WTC11 (cell line): ENCODE measurements around the gene C4BPA. TPM values are rescaled to one million over a fixed set of nuclear protein-coding genes. Genes with fewer than 3 reads are reported as not detected.

Experiments
- ATAC-seq: fragments of 200-7000 bp; cut with Tn5 transposase; 2 replicates; pipeline ENCODE4 v1.10.0; 2021; ENCODE audit warnings: mild to moderate bottlenecking, moderate library complexity
- CTCF ChIA-PET: fragments of 300-600 bp; sonication (Branson Sonifier 250); formaldehyde crosslinking; loops from one replicate; lab custom pipeline; 2021; ENCODE audit warnings: antibody characterized with exemption; lab: Charles Lee
- POLR2A ChIA-PET: fragments of 350-600 bp; sonication (Branson Sonifier 250); formaldehyde crosslinking; loops from one replicate; lab custom pipeline; 2021; ENCODE audit warnings: antibody characterized with exemption; lab: Charles Lee
- DNase-seq: peaks from one replicate; pipeline ENCODE4 v3.0.0; 2021; ENCODE audit warnings: low spot score
- H3K27ac Mint-ChIP-seq: 2 replicates; pipeline ENCODE4 v1.8.0; 2021; ENCODE audit warnings: mixed read lengths
- H3K27me3 Mint-ChIP-seq: 2 replicates; pipeline ENCODE4 v1.8.0; 2021; ENCODE audit warnings: low read depth, mild to moderate bottlenecking, moderate library complexity, mixed read lengths
- H3K36me3 Mint-ChIP-seq: 2 replicates; pipeline ENCODE4 v1.8.0; 2021; ENCODE audit warnings: mixed read lengths
- H3K4me1 Mint-ChIP-seq: 2 replicates; pipeline ENCODE4 v1.8.0; 2022; ENCODE audit warnings: mixed read lengths
- H3K4me3 Mint-ChIP-seq: 2 replicates; pipeline ENCODE4 v1.8.0; 2021; ENCODE audit warnings: mild to moderate bottlenecking, moderate library complexity, mixed read lengths
- H3K9me3 Mint-ChIP-seq: 2 replicates; pipeline ENCODE4 v1.8.0; 2021; ENCODE audit warnings: mixed read lengths
- ATF1 ChIP-seq: sonication (generic); formaldehyde crosslinking; IDR thresholded peaks from 2 replicates; pipeline ENCODE4 v1.8.1; 2023; ENCODE audit warnings: mild to moderate bottlenecking, moderate library complexity, missing genetic modification reagents
- GRHL2 ChIP-seq: fragments of 250-450 bp; sonication (Bioruptor Pico); IDR thresholded peaks from 2 replicates; pipeline ENCODE4 v1.8.0; 2022; ENCODE audit warnings: mild to moderate bottlenecking, moderate library complexity; ENCODE audit not compliant: insufficient replicate concordance, severe bottlenecking
- IRF1 ChIP-seq: sonication (generic); formaldehyde crosslinking; IDR thresholded peaks from 2 replicates; pipeline ENCODE4 v1.8.0; 2023; ENCODE audit warnings: missing genetic modification reagents
- JAZF1 ChIP-seq: fragments of 250-450 bp; sonication (Bioruptor Pico); IDR thresholded peaks from 2 replicates; pipeline ENCODE4 v1.9.0; 2021; ENCODE audit warnings: moderate library complexity, mild to moderate bottlenecking, inconsistent platforms
- OVOL2 ChIP-seq: fragments of 250-450 bp; sonication (Bioruptor Pico); IDR thresholded peaks from 2 replicates; pipeline ENCODE4 v1.9.0; 2021; ENCODE audit warnings: mild to moderate bottlenecking, borderline replicate concordance
- RORB ChIP-seq: fragments of 250-450 bp; sonication (Bioruptor Pico); IDR thresholded peaks from 2 replicates; pipeline ENCODE4 v1.9.0; 2021; ENCODE audit warnings: mild to moderate bottlenecking
- STAT6 ChIP-seq: sonication (generic); formaldehyde crosslinking; conservative IDR thresholded peaks from 2 replicates; pipeline ENCODE4 v1.8.1; 2023; ENCODE audit warnings: mild to moderate bottlenecking, low read depth, missing genetic modification reagents, moderate library complexity
- TCF7 ChIP-seq: sonication (generic); formaldehyde crosslinking; IDR thresholded peaks from 2 replicates; pipeline ENCODE4 v1.8.0; 2022; ENCODE audit warnings: mild to moderate bottlenecking, low read depth, missing genetic modification reagents, moderate library complexity
- TEAD4 ChIP-seq: sonication (generic); formaldehyde crosslinking; IDR thresholded peaks from 2 replicates; pipeline ENCODE4 v1.8.0; 2022; ENCODE audit warnings: mild to moderate bottlenecking, missing genetic modification reagents
- ZBTB43 ChIP-seq: sonication (generic); formaldehyde crosslinking; IDR thresholded peaks from 2 replicates; pipeline ENCODE4 v1.8.1; 2023; ENCODE audit warnings: mild to moderate bottlenecking, missing genetic modification reagents
- ZNF232 ChIP-seq: sonication (generic); formaldehyde crosslinking; IDR thresholded peaks from 2 replicates; pipeline ENCODE4 v1.8.0; 2022; ENCODE audit warnings: mild to moderate bottlenecking, missing genetic modification reagents
- ZNF532 ChIP-seq: fragments of 250-450 bp; sonication (Bioruptor Pico); IDR thresholded peaks from 2 replicates; pipeline ENCODE4 v1.9.0; 2021; ENCODE audit warnings: mild to moderate bottlenecking, borderline replicate concordance
- total RNA-seq: library from RNA; stranded (reverse); gene quantifications from 3 replicates; pipeline ENCODE4 v1.2.3, GENCODE V29; 2021

Gene C4BPA
- total RNA-seq, 1 experiment from 2014 or later: 0.39 TPM

GRCh38 chr1:207089627-207090355 lies 14.2 kb upstream of the C4BPA start:
- TF ChIP-seq IRF1 (CRISPR knock-in tag): no peak
- no peak for TF ChIP-seq ZNF232 (CRISPR knock-in tag)
- TF ChIP-seq STAT6 (CRISPR knock-in tag): no peak
- TF ChIP-seq GRHL2: no peak
- no peak for TF ChIP-seq TEAD4 (CRISPR knock-in tag)
- TF ChIP-seq OVOL2: no peak
- no peak for TF ChIP-seq TCF7 (CRISPR knock-in tag)
- no peak for TF ChIP-seq ATF1
- no peak for TF ChIP-seq JAZF1 (CRISPR knock-in tag)
- TF ChIP-seq ZNF532 (CRISPR knock-in tag): no peak
- TF ChIP-seq ZBTB43 (CRISPR knock-in tag): no peak
- TF ChIP-seq RORB (CRISPR knock-in tag): no peak
- TF ChIP-seq, all 79 proteins: peak for 0
- H3K4me1 Mint-ChIP-seq: peaks cover 12% of the 10 kb centered on the region
- no peaks in the 10 kb centered on the region for H3K36me3 Mint-ChIP-seq
- no peaks in the 10 kb centered on the region for H3K27me3 Mint-ChIP-seq
- H3K27ac Mint-ChIP-seq: no peak overlapping the region
- ATAC-seq: no peak
- no peak overlapping the region for H3K4me3 Mint-ChIP-seq
- H3K9me3 Mint-ChIP-seq: no peaks in the 10 kb centered on the region
- POLR2A ChIA-PET: no interaction called here
- DNase-seq: no peak
- CTCF ChIA-PET: interaction anchor here (1.0 kb wide), 1 partner anchor 155 kb away, joined by 3 read pairs; no protein-coding TSS in a partner anchor

- no peak overlapping the region for H3K27ac Mint-ChIP-seq
- no peak for ATAC-seq
- H3K27me3 Mint-ChIP-seq: no peaks in the 10 kb centered on the region
- TF ChIP-seq ZNF532 (CRISPR knock-in tag): no peak
- no peaks in the 10 kb centered on the region for H3K36me3 Mint-ChIP-seq
- no peaks in the 10 kb centered on the region for H3K9me3 Mint-ChIP-seq
- H3K4me1 Mint-ChIP-seq: no peaks in the 10 kb centered on the region
- CTCF ChIA-PET: interaction anchor here (2.0 kb wide), 1 partner anchor 314 kb away, joined by 4 read pairs; no protein-coding TSS in a partner anchor
- POLR2A ChIA-PET: no interaction called here
- no peak for DNase-seq
- no peak overlapping the region for H3K4me3 Mint-ChIP-seq
Observed at GRCh38 chr1:207091200-207091908, 12.7 kb upstream of the C4BPA start.
